HCT116 (cell line): ENCODE results near the gene TET3.

ENCODE experiments used
- ATF3 ChIP-seq: IDR thresholded peaks from 2 replicates; pipeline ENCODE4 v1.6.1; 2012
- CTCF ChIP-seq, 3 experiments: fragments of 200-600 bp in 1 of 3; sonication (generic) in 1 of 3; IDR thresholded peaks in 2 of 3; conservative IDR thresholded peaks in 1 of 3; 2 replicates each; pipeline ENCODE4 v1.5.1; 2012 to 2017; ENCODE audit warnings: low read depth in 2 of 3, low read length in 2 of 3, antibody characterized with exemption in 1 of 3, borderline replicate concordance in 1 of 3, control low read depth in 1 of 3, mild to moderate bottlenecking in 1 of 3, mixed read lengths in 1 of 3, mixed run types in 1 of 3, moderate library complexity in 1 of 3; ENCODE audit not compliant: insufficient read depth in 1 of 3
- EGR1 ChIP-seq: IDR thresholded peaks from 2 replicates; pipeline ENCODE4 v1.6.1; 2012; ENCODE audit warnings: low read depth
- ELF1 ChIP-seq: IDR thresholded peaks from 2 replicates; pipeline ENCODE4 v1.6.1; 2012; ENCODE audit warnings: low read depth, borderline replicate concordance
- EZH2 ChIP-seq: fragments of 200-600 bp; sonication (generic); IDR thresholded peaks from 2 replicates; pipeline ENCODE4 v1.6.1; 2017; ENCODE audit warnings: antibody characterized with exemption, mixed run types
- FOSL1 ChIP-seq: IDR thresholded peaks from 2 replicates; pipeline ENCODE4 v1.6.1; 2012; ENCODE audit warnings: low read depth
- POLR2A ChIP-seq: IDR thresholded peaks from 2 replicates; pipeline ENCODE4 v1.7.0; 2011; ENCODE audit warnings: borderline replicate concordance; ENCODE audit not compliant: insufficient read depth, insufficient read length; ENCODE audit errors: extremely low read depth
- POLR2AphosphoS5 ChIP-seq: IDR thresholded peaks from 2 replicates; pipeline ENCODE4 v1.6.1; 2011; ENCODE audit warnings: mild to moderate bottlenecking, low read depth, low read length, moderate library complexity
- REST ChIP-seq: IDR thresholded peaks from 2 replicates; pipeline ENCODE4 v1.6.1; 2012; ENCODE audit warnings: low read depth

- TF ChIP-seq POLR2AphosphoS5 (no peak), CTCF (IDR thresholded peaks at IDR 0.05 in 2 of 3, conservative IDR thresholded peaks at IDR 0.05 in 1 of 3; ENCODE audit: borderline replicate concordance in 1 of 3, insufficient read depth in 1 of 3, low read depth in 2 of 3, low read length in 2 of 3) (no peak), REST (no peak), ATF3 (no peak), EZH2 (no peak), POLR2A (no peak), ELF1 (no peak), EGR1 (no peak), FOSL1 (no peak)
Observed at GRCh38 chr2:73937103-73937885, 47.4 kb upstream of the TET3 start.
